Measurements from ENCODE around the gene TBC1D17. TPM values are rescaled to one million over a fixed set of nuclear protein-coding genes. Genes with fewer than 3 reads are reported as not detected.
A peak's percentile ranks its signal among the peaks of the same experiment; 100 is the strongest.

The TBC1D17 gene
- total and polyA plus RNA-seq, 2 of the 13 experiments (the other 11 are each of a cell fraction or from before 2014, with no cell fraction given): 9.7 to 16.9 TPM

DNA sequence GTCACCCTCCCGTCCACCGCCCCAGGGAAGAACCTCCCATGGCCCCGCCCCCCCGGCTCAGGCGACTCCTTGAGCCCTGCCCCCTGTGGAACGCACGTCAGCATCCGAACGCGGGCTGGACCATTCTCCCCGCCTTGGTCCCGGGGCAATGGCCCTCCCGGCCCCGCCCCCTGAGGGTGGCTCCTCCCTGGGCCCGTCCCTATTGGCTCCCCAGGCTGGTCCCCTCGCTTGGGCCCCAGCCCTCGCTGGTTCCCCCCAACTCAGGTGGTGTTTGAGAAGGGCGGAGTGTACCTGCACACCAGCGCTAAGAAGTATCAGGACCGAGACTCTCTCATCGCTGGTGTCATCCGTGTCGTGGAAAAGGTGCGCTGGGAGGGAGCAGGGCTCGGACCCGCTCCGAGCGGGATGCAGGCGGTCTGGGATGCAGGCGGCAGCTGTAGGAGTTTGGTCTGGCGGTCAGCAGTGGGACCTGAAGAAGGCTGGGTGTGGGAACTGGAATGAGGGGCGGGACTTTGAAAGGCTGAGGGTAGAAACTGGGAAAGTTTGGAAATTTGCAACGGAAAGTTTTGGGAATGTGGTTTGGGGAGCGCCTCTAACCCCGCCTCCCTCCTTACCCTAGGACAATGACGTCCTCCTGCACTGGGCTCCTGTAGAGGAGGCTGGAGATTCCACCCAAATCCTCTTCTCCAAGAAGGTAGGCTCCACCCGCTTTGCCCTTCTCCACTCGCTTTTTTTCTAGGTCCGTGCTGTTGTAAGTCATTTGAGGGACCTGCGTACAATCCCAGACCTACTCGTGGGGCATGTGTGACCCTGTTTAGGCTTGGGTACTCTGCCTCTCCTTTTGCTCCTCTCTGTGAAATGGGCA, 609 bp downstream of the TBC1D17 start (continued):
- peak; percentile 67; the same call in 1 of the 2 replicates for TF ChIP-seq ZFP90 (CRISPR knock-in tag; IDR thresholded peaks at IDR 0.05; ENCODE audit: borderline replicate concordance)
- TF ChIP-seq HMGA1 (CRISPR knock-in tag; conservative IDR thresholded peaks at IDR 0.05): no peak
- no peak for TF ChIP-seq PLRG1 (conservative IDR thresholded peaks at IDR 0.05)
- peak; percentile 75 for TF ChIP-seq KDM5A (IDR thresholded peaks at IDR 0.05; ENCODE audit: borderline replicate concordance, low read length)
- TF ChIP-seq SP1 (IDR thresholded peaks at IDR 0.05): no peak
- TF ChIP-seq SP1 (CRISPR knock-in tag; IDR thresholded peaks at IDR 0.05): peak; percentile 75
- TF ChIP-seq, protein P1, sequence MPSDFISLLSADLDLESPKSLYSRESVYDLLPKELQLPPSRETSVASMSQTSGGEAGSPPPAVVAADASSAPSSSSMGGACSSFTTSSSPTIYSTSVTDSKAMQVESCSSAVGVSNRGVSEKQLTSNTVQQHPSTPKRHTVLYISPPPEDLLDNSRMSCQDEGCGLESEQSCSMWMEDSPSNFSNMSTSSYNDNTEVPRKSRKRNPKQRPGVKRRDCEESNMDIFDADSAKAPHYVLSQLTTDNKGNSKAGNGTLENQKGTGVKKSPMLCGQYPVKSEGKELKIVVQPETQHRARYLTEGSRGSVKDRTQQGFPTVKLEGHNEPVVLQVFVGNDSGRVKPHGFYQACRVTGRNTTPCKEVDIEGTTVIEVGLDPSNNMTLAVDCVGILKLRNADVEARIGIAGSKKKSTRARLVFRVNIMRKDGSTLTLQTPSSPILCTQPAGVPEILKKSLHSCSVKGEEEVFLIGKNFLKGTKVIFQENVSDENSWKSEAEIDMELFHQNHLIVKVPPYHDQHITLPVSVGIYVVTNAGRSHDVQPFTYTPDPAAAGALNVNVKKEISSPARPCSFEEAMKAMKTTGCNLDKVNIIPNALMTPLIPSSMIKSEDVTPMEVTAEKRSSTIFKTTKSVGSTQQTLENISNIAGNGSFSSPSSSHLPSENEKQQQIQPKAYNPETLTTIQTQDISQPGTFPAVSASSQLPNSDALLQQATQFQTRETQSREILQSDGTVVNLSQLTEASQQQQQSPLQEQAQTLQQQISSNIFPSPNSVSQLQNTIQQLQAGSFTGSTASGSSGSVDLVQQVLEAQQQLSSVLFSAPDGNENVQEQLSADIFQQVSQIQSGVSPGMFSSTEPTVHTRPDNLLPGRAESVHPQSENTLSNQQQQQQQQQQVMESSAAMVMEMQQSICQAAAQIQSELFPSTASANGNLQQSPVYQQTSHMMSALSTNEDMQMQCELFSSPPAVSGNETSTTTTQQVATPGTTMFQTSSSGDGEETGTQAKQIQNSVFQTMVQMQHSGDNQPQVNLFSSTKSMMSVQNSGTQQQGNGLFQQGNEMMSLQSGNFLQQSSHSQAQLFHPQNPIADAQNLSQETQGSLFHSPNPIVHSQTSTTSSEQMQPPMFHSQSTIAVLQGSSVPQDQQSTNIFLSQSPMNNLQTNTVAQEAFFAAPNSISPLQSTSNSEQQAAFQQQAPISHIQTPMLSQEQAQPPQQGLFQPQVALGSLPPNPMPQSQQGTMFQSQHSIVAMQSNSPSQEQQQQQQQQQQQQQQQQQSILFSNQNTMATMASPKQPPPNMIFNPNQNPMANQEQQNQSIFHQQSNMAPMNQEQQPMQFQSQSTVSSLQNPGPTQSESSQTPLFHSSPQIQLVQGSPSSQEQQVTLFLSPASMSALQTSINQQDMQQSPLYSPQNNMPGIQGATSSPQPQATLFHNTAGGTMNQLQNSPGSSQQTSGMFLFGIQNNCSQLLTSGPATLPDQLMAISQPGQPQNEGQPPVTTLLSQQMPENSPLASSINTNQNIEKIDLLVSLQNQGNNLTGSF (CRISPR knock-in tag; IDR thresholded peaks at IDR 0.05): no peak
- TF ChIP-seq, protein P2, sequence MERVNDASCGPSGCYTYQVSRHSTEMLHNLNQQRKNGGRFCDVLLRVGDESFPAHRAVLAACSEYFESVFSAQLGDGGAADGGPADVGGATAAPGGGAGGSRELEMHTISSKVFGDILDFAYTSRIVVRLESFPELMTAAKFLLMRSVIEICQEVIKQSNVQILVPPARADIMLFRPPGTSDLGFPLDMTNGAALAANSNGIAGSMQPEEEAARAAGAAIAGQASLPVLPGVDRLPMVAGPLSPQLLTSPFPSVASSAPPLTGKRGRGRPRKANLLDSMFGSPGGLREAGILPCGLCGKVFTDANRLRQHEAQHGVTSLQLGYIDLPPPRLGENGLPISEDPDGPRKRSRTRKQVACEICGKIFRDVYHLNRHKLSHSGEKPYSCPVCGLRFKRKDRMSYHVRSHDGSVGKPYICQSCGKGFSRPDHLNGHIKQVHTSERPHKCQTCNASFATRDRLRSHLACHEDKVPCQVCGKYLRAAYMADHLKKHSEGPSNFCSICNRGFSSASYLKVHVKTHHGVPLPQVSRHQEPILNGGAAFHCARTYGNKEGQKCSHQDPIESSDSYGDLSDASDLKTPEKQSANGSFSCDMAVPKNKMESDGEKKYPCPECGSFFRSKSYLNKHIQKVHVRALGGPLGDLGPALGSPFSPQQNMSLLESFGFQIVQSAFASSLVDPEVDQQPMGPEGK (CRISPR knock-in tag; IDR thresholded peaks at IDR 0.05): peak; percentile 74
- TF ChIP-seq HDAC1 (CRISPR knock-in tag; IDR thresholded peaks at IDR 0.05): peak; percentile 52; the same call in 1 of the 2 replicates
- TF ChIP-seq PAWR (CRISPR knock-in tag; IDR thresholded peaks at IDR 0.05; ENCODE audit: borderline replicate concordance): no peak
- 0 out of 2 replicates have a peak, but pooled peaks have one; percentile 76 for TF ChIP-seq ZC3H13 (CRISPR knock-in tag; IDR thresholded peaks at IDR 0.05)
- TF ChIP-seq ZNF414 (CRISPR knock-in tag; IDR thresholded peaks at IDR 0.05): no peak
- no peak for TF ChIP-seq ZFP82 (CRISPR knock-in tag; IDR thresholded peaks at IDR 0.05; ENCODE audit: borderline replicate concordance)
- TF ChIP-seq SAP130 (CRISPR knock-in tag; IDR thresholded peaks at IDR 0.05; ENCODE audit: low read depth): peak; percentile 67; the same call in 1 of the 2 replicates
- TF ChIP-seq ARID2 (CRISPR knock-in tag; IDR thresholded peaks at IDR 0.05; ENCODE audit: borderline replicate concordance): no peak
- no peak for TF ChIP-seq DMTF1 (CRISPR knock-in tag; IDR thresholded peaks at IDR 0.05)
- TF ChIP-seq ARHGAP35 (CRISPR knock-in tag; IDR thresholded peaks at IDR 0.05; ENCODE audit: borderline replicate concordance): 0 out of 2 replicates have a peak, but pooled peaks have one; percentile 70
- TF ChIP-seq, protein P3, sequence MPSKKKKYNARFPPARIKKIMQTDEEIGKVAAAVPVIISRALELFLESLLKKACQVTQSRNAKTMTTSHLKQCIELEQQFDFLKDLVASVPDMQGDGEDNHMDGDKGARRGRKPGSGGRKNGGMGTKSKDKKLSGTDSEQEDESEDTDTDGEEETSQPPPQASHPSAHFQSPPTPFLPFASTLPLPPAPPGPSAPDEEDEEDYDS (CRISPR knock-in tag; IDR thresholded peaks at IDR 0.05): peak; percentile 35; the same call in 1 of the 2 replicates
